Measurements from ENCODE around the gene TMEM191C.
"Not testable (repeated sequence)": the region's sequence is repeated elsewhere in the genome, so short reads cannot be mapped to it uniquely, and the experiment has no call there.

- TF ChIP-seq CTCF, POLR2A (IDR thresholded peaks at IDR 0.05): not testable (repeated sequence)
Observed at GRCh38 chr22:21468194-21469096, 1.3 kb downstream of the TMEM191C start.
